K562 (cell line): Measurements from ENCODE around the gene INTS2. TPM values are rescaled to one million over a fixed set of nuclear protein-coding genes. Genes with fewer than 3 reads are reported as not detected.

Source experiments
- ATAC-seq: fragments of 200-7000 bp; cut with Tn5 transposase; 3 replicates; pipeline ENCODE4 v1.9.1; 2020; ENCODE audit warnings: moderate library complexity
- BruUV-seq: library from RNA; stranded (reverse); fragments of 400-500 nt; replicated peaks from 2 replicates; lab custom pipeline; 2021; lab: Mats Ljungman, UMichigan
- CTCF ChIA-PET: fragments of 300-600 bp; formaldehyde crosslinking; extraction: SDS; loops from one replicate; lab custom pipeline; 2021; ENCODE audit warnings: low intra/inter-chr PET ratio; lab: Yijun Ruan, JAX
- POLR2A ChIA-PET: fragments of 300-600, 350-650 bp; sonication (Branson Sonifier 250); formaldehyde crosslinking; extraction: SDS; loops from one replicate; lab custom pipeline; 2021; ENCODE audit warnings: antibody characterized with exemption, inconsistent platforms; lab: Yijun Ruan, JAX
- DNase-seq, 4 experiments: peaks; one replicate each; pipeline versions ENCODE4 v3.0.0 to v3.0.0-alpha.2; 2011 to 2018; ENCODE audit warnings: low spot score in 3 of 4, mixed read lengths in 3 of 4; ENCODE audit errors: extremely low read depth in 1 of 4
- FAIRE-seq: peaks from 2 replicates; lab custom pipeline; 2011; peaks lifted over from hg19 to GRCh38; lab: Jason Lieb, UNC
- H2AFZ ChIP-seq: 2 replicates; pipeline ENCODE4 v1.6.0; 2011; ENCODE audit warnings: low read depth, low read length, control low read depth, inconsistent platforms
- H3K27ac ChIP-seq: fragments of 200-600 bp; 3 replicates; pipeline ENCODE4 v1.8.0; 2011; ENCODE audit warnings: low read depth, mild to moderate bottlenecking, control low read depth, inconsistent platforms, low read length, moderate library complexity, mixed read lengths; ENCODE audit errors: extremely low read depth
- H3K27me3 ChIP-seq, 2 experiments: fragments of 300-600 bp in 1 of 2; 2 replicates in 1 of 2; 3 replicates in 1 of 2; pipeline versions ENCODE4 v1.6.0 to v1.8.0; 2011; ENCODE audit warnings: inconsistent platforms in 2 of 2, low read length in 2 of 2, mild to moderate bottlenecking in 1 of 2, mixed read lengths in 1 of 2, moderate library complexity in 1 of 2; ENCODE audit not compliant: control insufficient read depth in 2 of 2, insufficient read depth in 2 of 2
- H3K36me3 ChIP-seq: fragments of 300-600 bp; 3 replicates; pipeline ENCODE4 v1.8.0; 2011; ENCODE audit warnings: mild to moderate bottlenecking, low read length, inconsistent platforms; ENCODE audit not compliant: control insufficient read depth, insufficient read depth
- H3K4me1 ChIP-seq, 2 experiments: fragments of 200-600 bp in 1 of 2; replicated peaks in 1 of 2; 2 replicates in 1 of 2; 3 replicates in 1 of 2; pipeline versions ENCODE4 v1.5.1 to v1.8.0; 2011; ENCODE audit warnings: inconsistent platforms in 2 of 2, low read length in 2 of 2, mild to moderate bottlenecking in 1 of 2, mixed read lengths in 1 of 2, moderate library complexity in 1 of 2; ENCODE audit not compliant: control insufficient read depth in 2 of 2, insufficient read depth in 2 of 2
- H3K4me2 ChIP-seq: 2 replicates; pipeline ENCODE4 v1.6.1; 2011; ENCODE audit warnings: low read length, control low read depth, inconsistent platforms, mixed read lengths; ENCODE audit not compliant: insufficient read depth
- H3K4me3 ChIP-seq: fragments of 200-600 bp; sonication (generic), shearing (Covaris generic); 2 replicates; pipeline ENCODE4 v1.5.1; 2016; ENCODE audit warnings: control low read depth, inconsistent platforms
- H3K79me2 ChIP-seq: fragments of 200-600 bp; 3 replicates; pipeline ENCODE4 v1.8.0; 2011; ENCODE audit warnings: low read length, inconsistent platforms; ENCODE audit not compliant: control insufficient read depth, insufficient read depth
- H3K9ac ChIP-seq, 2 experiments: 2 replicates each; pipeline versions ENCODE4 v1.6.0 to v1.6.1; 2011; ENCODE audit warnings: low read depth in 2 of 2, low read length in 2 of 2, control low read depth in 1 of 2, inconsistent platforms in 1 of 2, mild to moderate bottlenecking in 1 of 2, mixed read lengths in 1 of 2; ENCODE audit not compliant: insufficient read depth in 1 of 2
- H3K9me1 ChIP-seq: one replicate; pipeline ENCODE4 v1.6.0; 2011; ENCODE audit warnings: inconsistent platforms, mild to moderate bottlenecking, low read length, moderate library complexity; ENCODE audit not compliant: control insufficient read depth, insufficient read depth
- H3K9me3 ChIP-seq: replicated peaks from 2 replicates; pipeline ENCODE4 v1.5.1; 2011; ENCODE audit warnings: low read depth, low read length, inconsistent platforms; ENCODE audit not compliant: control insufficient read depth, insufficient read depth
- H4K20me1 ChIP-seq: replicated peaks from 2 replicates; pipeline ENCODE4 v1.6.1; 2011; ENCODE audit warnings: low read length, inconsistent platforms, mixed read lengths; ENCODE audit not compliant: control insufficient read depth, insufficient read depth
- ATF7 ChIP-seq: fragments of 450-650 bp; IDR thresholded peaks from 2 replicates; pipeline ENCODE4 v1.7.1; 2014; ENCODE audit warnings: mild to moderate bottlenecking, moderate library complexity
- BCLAF1 ChIP-seq, 2 experiments: fragments of 450-650 bp in 1 of 2; IDR thresholded peaks; 2 replicates each; pipeline ENCODE4 v1.6.1; 2011 to 2017; ENCODE audit warnings: low read depth in 2 of 2, antibody characterized with exemption in 1 of 2, borderline replicate concordance in 1 of 2, low read length in 1 of 2, mild to moderate bottlenecking in 1 of 2, mixed read lengths in 1 of 2; ENCODE audit not compliant: control insufficient read depth in 1 of 2
- EWSR1 ChIP-seq: fragments of 450-650 bp; IDR thresholded peaks from 2 replicates; pipeline ENCODE4 v1.6.1; 2018; ENCODE audit warnings: borderline replicate concordance, mild to moderate bottlenecking, low read depth, moderate library complexity; ENCODE audit not compliant: partially characterized antibody
- MCM7 ChIP-seq, 2 experiments: fragments of 450-650 bp; IDR thresholded peaks; 2 replicates each; pipeline ENCODE4 v1.6.1; 2016 to 2018
- MTF1 ChIP-seq: fragments of 250-450 bp; sonication (Bioruptor Pico); IDR thresholded peaks from 2 replicates; pipeline ENCODE4 v1.9.0; 2021; ENCODE audit warnings: moderate library complexity, mild to moderate bottlenecking, inconsistent platforms, borderline replicate concordance
- PML ChIP-seq: IDR thresholded peaks from 2 replicates; pipeline ENCODE4 v1.6.1; 2012; ENCODE audit warnings: low read length, inconsistent platforms
- TCF3 ChIP-seq: sonication (generic); formaldehyde crosslinking; IDR thresholded peaks from 2 replicates; pipeline ENCODE4 v1.4.0; 2020; ENCODE audit warnings: mild to moderate bottlenecking, missing genetic modification reagents
- TSC22D4 ChIP-seq: fragments of 450-650 bp; IDR thresholded peaks from 2 replicates; pipeline ENCODE4 v1.6.1; 2016; ENCODE audit warnings: missing genetic modification characterization, missing biosample characterization, control low read depth
- ZBTB11 ChIP-seq, 3 experiments: fragments of 200-800 bp in 1 of 3; fragments of 250-450 bp in 1 of 3; fragments of 450-650 bp in 1 of 3; sonication (Bioruptor Pico) in 1 of 3; sonication (Bioruptor generic) in 1 of 3; formaldehyde crosslinking in 1 of 3; IDR thresholded peaks; 2 replicates each; pipeline versions ENCODE4 v1.6.1 to v1.8.0; 2016 to 2022; ENCODE audit warnings: mild to moderate bottlenecking in 2 of 3, missing genetic modification characterization in 2 of 3, missing compliant biosample characterization in 1 of 3, moderate library complexity in 1 of 3
- ZNF146 ChIP-seq: IDR thresholded peaks from one replicate; pipeline ENCODE4 v1.6.1; 2018; ENCODE audit warnings: missing compliant biosample characterization; ENCODE audit not compliant: unreplicated experiment
- ZNF655 ChIP-seq: fragments of 250-450 bp; sonication (Bioruptor Pico); IDR thresholded peaks from 2 replicates; pipeline ENCODE4 v1.5.0; 2021
- WGBS: fragments of 100-300 bp; shearing (Covaris generic); methylation state at CpG from one replicate; pipeline ENCODE4 v1.1.6; 2016; ENCODE audit warnings: low coverage, mixed read lengths; ENCODE audit not compliant: insufficient coverage; ENCODE audit errors: missing lambda C conversion rate; 5-methylcytosine and 5-hydroxymethylcytosine counted together
- in situ Hi-C: fragments of 300-500 bp; cut with MboI; formaldehyde crosslinking; loops from 4 replicates; pipeline ENCODE4 v1.15.0; 2018; ENCODE audit warnings: inconsistent platforms, mixed read lengths
- intact Hi-C: fragments of 100-400 bp; cut with micrococcal nuclease; formaldehyde crosslinking; loops from 2 replicates; pipeline ENCODE4 v1.14.2; 2022
- polyA plus RNA-seq, 8 experiments: library from polyadenylated mRNA; depleted of rRNA in 4 of 8; stranded (reverse) in 5 of 8; unstranded in 3 of 8; fragments of >200 nt; fragmentation: Nextera tagmentation in 2 of 8; fragmentation: Illumina TruSeq in 1 of 8; extraction: Ambion mirVana in 2 of 8; extraction: Trizol in 1 of 8; gene quantifications; 2 replicates each; pipeline versions ENCODE4 v1.2.1 to v1.2.3, GENCODE V29; 2011 to 2014; ENCODE audit warnings: inconsistent platforms in 1 of 8, missing spikeins in 1 of 8
- total RNA-seq, 7 experiments: library from RNA; depleted of rRNA in 6 of 7; stranded (reverse); fragments of >200 nt in 6 of 7; fragmentation: Illumina TruSeq in 2 of 7; extraction: Trizol in 2 of 7; gene quantifications; 2 replicates each; pipeline versions ENCODE4 v1.2.1 to v1.2.3, GENCODE V29; 2011 to 2021; ENCODE audit warnings: low replicate concordance in 1 of 7

Gene INTS2
- total and polyA plus RNA-seq, 9 of the 15 experiments (the other 6 are each of a cell fraction or from before 2014, with no cell fraction given) = 4.8 to 24.7 (median 12.8) TPM

GRCh38 chr17:61815863-61816503 lies 111.8 kb downstream of the INTS2 start:
- Histone ChIP-seq H3K79me2 (no peaks in the 10 kb centered on the region), H4K20me1 (no peaks in the 10 kb centered on the region), H3K27me3 (no peaks in the 10 kb centered on the region), H3K9me3 (no peaks in the 10 kb centered on the region), H3K36me3 (peaks cover 9% of the 10 kb centered on the region), H3K4me2 (no peak overlapping the region), H2AFZ (no peak overlapping the region), H3K4me1 (no peaks in the 10 kb centered on the region), H3K4me3 (no peak overlapping the region), H3K9me1 (no peaks in the 10 kb centered on the region), H3K27ac (no peak overlapping the region), H3K9ac (no peak overlapping the region)
- POLR2A ChIA-PET = interaction anchor here (1.8 kb wide), 1 partner anchor 9 kb away, joined by 5 read pairs; no protein-coding TSS in a partner anchor
- intact Hi-C loops (no loop called here), in situ Hi-C loops (no loop called here)
- no peak for DNase-seq
- CTCF ChIA-PET = no interaction called here
- BruUV-seq = no TSS peak
- peak; percentile 32 for FAIRE-seq
- ATAC-seq = no peak
- TF ChIP-seq ZNF655 = no peak
- TF ChIP-seq TCF3 (CRISPR knock-in tag) = no peak
- TF ChIP-seq ATF7 = no peak
- TF ChIP-seq BCLAF1 (IDR thresholded peaks at IDR 0.05; ENCODE audit: borderline replicate concordance in 1 of 2, control insufficient read depth in 1 of 2, low read depth in 2 of 2, low read length in 1 of 2) = no peak; a peak in 1 of 4 replicates
- no peak for TF ChIP-seq MTF1
- no peak for TF ChIP-seq PML
- TF ChIP-seq MCM7 (IDR thresholded peaks at IDR 0.05) = no peak
- TF ChIP-seq ZBTB11 (CRISPR knock-in tag; IDR thresholded peaks at IDR 0.05) = peak in 1 of 3 experiments; percentile 56; a peak in 1 of 6 replicates
- no peak for TF ChIP-seq TSC22D4 (tag)
- peak; percentile 57 for TF ChIP-seq EWSR1
- TF ChIP-seq ZNF146 (CRISPR knock-in tag) = no peak
- WGBS = 43% methylated on average over 5 of the region's 5 CpGs
